OCI-LY3 (cell line): ENCODE results near the gene MANEAL.

Source experiments
- H2AFZ ChIP-seq: fragments of 200-600, 300-600 bp; shearing (Covaris generic); 2 replicates; pipeline ENCODE4 v1.6.0; 2014; ENCODE audit warnings: antibody characterized with exemption, low read depth, low read length
- H3K27ac ChIP-seq: fragments of 200-600, 300-600 bp; sonication (generic); 2 replicates; pipeline ENCODE4 v1.5.1; 2014; ENCODE audit warnings: mild to moderate bottlenecking, low read length, moderate library complexity, mixed read lengths
- H3K27me3 ChIP-seq: fragments of 200-600, 300-600 bp; sonication (generic); 2 replicates; pipeline ENCODE4 v1.6.1; 2014; ENCODE audit warnings: low read depth, low read length, mixed read lengths
- H3K36me3 ChIP-seq: fragments of 200-600, 300-600 bp; sonication (generic); replicated peaks from 2 replicates; pipeline ENCODE3; 2014; ENCODE audit warnings: low read depth, low read length, mixed read lengths
- H3K4me1 ChIP-seq: fragments of 300-600, 200-600 bp; sonication (generic); 2 replicates; pipeline ENCODE4 v1.6.1; 2014; ENCODE audit warnings: low read length, mixed read lengths
- H3K4me2 ChIP-seq: fragments of 200-600, 300-600 bp; sonication (generic); 2 replicates; pipeline ENCODE4 v1.6.1; 2014; ENCODE audit warnings: low read length, mixed read lengths
- H3K4me3 ChIP-seq: fragments of 300-600, 200-600 bp; sonication (generic); 2 replicates; pipeline ENCODE4 v1.5.1; 2014; ENCODE audit warnings: antibody characterized with exemption, mild to moderate bottlenecking, low read length, moderate library complexity
- H3K79me2 ChIP-seq: fragments of 300-600, 200-600 bp; shearing (Covaris generic); 2 replicates; pipeline ENCODE4 v1.6.1; 2014; ENCODE audit warnings: mild to moderate bottlenecking, low read length, mixed read lengths
- H3K9ac ChIP-seq: fragments of 300-600, 200-600 bp; shearing (Covaris generic); 2 replicates; pipeline ENCODE4 v1.6.0; 2014; ENCODE audit warnings: mild to moderate bottlenecking, low read length, moderate library complexity
- H3K9me3 ChIP-seq: fragments of 200-600, 300-600 bp; shearing (Covaris generic); 2 replicates; pipeline ENCODE4 v1.6.1; 2014; ENCODE audit warnings: low read length, mixed read lengths; ENCODE audit not compliant: insufficient read depth
- H4K20me1 ChIP-seq: fragments of 200-600, 300-600 bp; sonication (generic); 2 replicates; pipeline ENCODE4 v1.6.1; 2016; ENCODE audit warnings: low read length, mixed read lengths; ENCODE audit not compliant: insufficient read depth
- CTCF ChIP-seq: fragments of 200-600, 300-600 bp; sonication (generic); IDR thresholded peaks from 2 replicates; pipeline ENCODE4 v1.5.1; 2014; ENCODE audit warnings: antibody characterized with exemption, low read length, low read depth
- EZH2phosphoT487 ChIP-seq: fragments of 200-600 bp; shearing (Covaris generic); IDR thresholded peaks from 2 replicates; pipeline ENCODE4 v1.6.1; 2018; ENCODE audit warnings: antibody characterized with exemption, mixed run types, low read depth

MANEAL gene

GRCh38 chr1:37846647-37847339 lies 53.1 kb downstream of the MANEAL start:
- H3K9ac ChIP-seq = no peak overlapping the region
- H3K36me3 ChIP-seq = no peaks in the 10 kb centered on the region
- H3K9me3 ChIP-seq = no peaks in the 10 kb centered on the region
- H3K4me1 ChIP-seq = peaks cover 17% of the 10 kb centered on the region
- no peak overlapping the region; the same call in 1 of the 2 replicates for H3K27ac ChIP-seq
- H4K20me1 ChIP-seq = no peaks in the 10 kb centered on the region
- H3K27me3 ChIP-seq = no peaks in the 10 kb centered on the region
- TF ChIP-seq EZH2phosphoT487 (no peak), CTCF (no peak)
- peak overlapping the region; percentile 50 for H3K4me2 ChIP-seq
- H3K4me3 ChIP-seq = peak overlapping the region; percentile 20; the same call in 1 of the 2 replicates
- H3K79me2 ChIP-seq = peaks cover 51% of the 10 kb centered on the region
- H2AFZ ChIP-seq = no peak overlapping the region

GRCh38 chr1:37849480-37849879 lies 55.8 kb downstream of the MANEAL start:
- Histone ChIP-seq H2AFZ (no peak overlapping the region), H3K79me2 (peaks cover 64% of the 10 kb centered on the region), H4K20me1 (no peaks in the 10 kb centered on the region), H3K36me3 (peaks cover 3% of the 10 kb centered on the region), H3K27ac (no peak overlapping the region), H3K27me3 (no peaks in the 10 kb centered on the region), H3K9ac (no peak overlapping the region), H3K9me3 (no peaks in the 10 kb centered on the region), H3K4me1 (peaks cover 20% of the 10 kb centered on the region), H3K4me2 (no peak overlapping the region), H3K4me3 (no peak overlapping the region)
- TF ChIP-seq CTCF = no peak
- TF ChIP-seq EZH2phosphoT487 = no peak

- H4K20me1 ChIP-seq = no peaks in the 10 kb centered on the region
Observed at GRCh38 chr1:37850352-37850955, 56.8 kb downstream of the MANEAL start.

More at GRCh38 chr1:37850352-37850955, 56.8 kb downstream of the MANEAL start:
- no peaks in the 10 kb centered on the region for H3K9me3 ChIP-seq
- TF ChIP-seq CTCF (no peak), EZH2phosphoT487 (no peak)
- H3K27ac ChIP-seq = no peak overlapping the region
- no peak overlapping the region for H2AFZ ChIP-seq
- no peak overlapping the region for H3K4me2 ChIP-seq
- H3K4me1 ChIP-seq = peaks cover 20% of the 10 kb centered on the region
- peaks cover 65% of the 10 kb centered on the region for H3K79me2 ChIP-seq
- H3K9ac ChIP-seq = no peak overlapping the region
- peaks cover 3% of the 10 kb centered on the region for H3K36me3 ChIP-seq
- H3K4me3 ChIP-seq = no peak overlapping the region
- H3K27me3 ChIP-seq = no peaks in the 10 kb centered on the region
